Adipose tissue (tissue), 3 donors: ENCODE results near the gene DCTN1. TPM values are rescaled to one million over a fixed set of nuclear protein-coding genes. Genes with fewer than 3 reads are reported as not detected.

Experiments used
- H3K27ac ChIP-seq: one replicate; pipeline ENCODE4 v1.5.1; 2013; ENCODE audit warnings: low read depth, low read length
- WGBS, 3 donors: extraction: QIAGEN DNeasy Blood & Tissue Kit; methylation state at CpG; one replicate each; pipeline ENCODE4 v1.1.7; 2013; 5-methylcytosine and 5-hydroxymethylcytosine counted together
- polyA plus RNA-seq, 3 donors: library from polyadenylated mRNA; stranded (reverse); fragments of 200-250 nt; gene quantifications; one replicate each; pipeline ENCODE4 v1.2.3, GENCODE V29; 2013
- donor health status: healthy with polysubstance abuse.
- donor health status: Bipolar disorder and iron deficiency.
- donor health status: healthy.

The DCTN1 gene
- polyA plus RNA-seq, 3 donors = 40.0 to 127 (median 70.4) TPM

DNA sequence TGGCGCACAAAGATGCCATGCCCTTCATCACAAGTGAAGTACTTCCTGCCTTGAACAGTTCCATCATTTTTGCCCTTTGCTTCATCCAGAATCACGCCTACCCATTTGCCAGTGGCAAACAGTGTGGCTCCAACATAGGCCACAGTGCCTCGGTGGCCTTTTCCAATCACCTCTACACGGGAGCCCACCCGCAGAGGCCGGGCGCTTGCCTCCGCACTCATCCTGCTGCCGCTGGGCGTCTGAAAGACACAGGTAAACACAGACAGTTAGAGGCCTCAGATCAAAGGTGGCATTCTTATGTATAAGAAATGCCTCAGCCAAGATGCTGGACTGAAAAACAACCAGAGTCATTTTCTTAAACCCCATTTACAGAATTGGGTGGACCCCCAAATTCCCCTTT lies 2.1 kb downstream of the DCTN1 start:
- 85 to 97% (median 95%) methylated on average over 10 of the region's 10 CpGs for WGBS, 3 donors

DNA sequence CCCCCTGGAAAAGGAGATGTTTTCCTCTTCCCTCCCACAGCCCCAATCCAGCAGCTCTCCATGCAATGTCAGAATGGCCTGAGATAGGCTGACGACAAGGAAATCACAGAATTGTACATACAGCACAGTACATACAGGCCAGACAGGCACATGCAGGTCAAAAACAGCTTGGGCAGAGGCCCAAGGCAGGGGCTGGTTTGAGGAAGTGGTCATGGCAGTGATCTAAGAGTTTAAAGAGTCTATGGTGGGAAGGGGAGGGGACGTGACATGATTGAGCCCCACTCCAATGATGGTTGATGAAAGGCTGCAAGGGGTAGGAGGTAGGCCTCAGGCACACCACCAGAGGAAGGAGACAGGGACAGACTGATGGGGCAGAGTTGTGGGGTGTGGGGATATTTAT lies 4.3 kb downstream of the DCTN1 start:
- 65 to 87% (median 76%) methylated on average over 2 of the region's 2 CpGs for WGBS, 3 donors
- no peak overlapping the region for H3K27ac ChIP-seq

More for the DNA sequence above, 2.1 kb downstream of the DCTN1 start:
- no peak overlapping the region for H3K27ac ChIP-seq

DNA sequence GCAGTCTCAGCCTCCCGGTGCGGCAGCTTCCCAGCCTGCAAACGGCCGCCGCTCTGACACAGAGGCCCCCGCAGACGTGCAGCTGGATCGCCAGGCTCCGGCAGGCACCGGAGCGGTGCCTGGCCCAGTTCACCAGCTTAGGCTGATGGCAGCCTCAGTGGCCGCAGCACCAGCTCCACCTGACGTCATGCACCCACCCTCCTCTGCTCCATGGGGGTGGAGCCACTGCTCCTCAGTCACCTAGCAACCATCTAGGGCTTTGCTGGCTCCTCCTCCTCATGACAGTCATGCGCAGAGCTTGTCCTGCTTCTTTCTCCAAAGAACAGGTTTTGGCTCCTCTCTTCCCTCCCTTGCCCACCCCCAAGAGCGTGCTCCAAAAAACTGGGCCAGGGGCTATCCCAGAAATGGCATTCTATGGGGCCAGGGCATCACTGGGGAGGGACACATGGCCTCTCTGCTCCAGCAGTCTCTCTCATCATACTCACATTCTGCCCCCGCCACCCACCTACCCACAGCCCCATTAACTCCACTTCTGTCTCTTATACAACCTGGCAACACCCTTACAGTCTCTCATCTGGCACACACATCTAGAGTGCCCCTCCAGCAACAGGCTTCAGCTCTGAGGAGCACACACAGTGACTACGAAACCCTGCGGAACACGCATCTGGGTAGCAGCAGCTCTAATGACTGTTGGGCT lies 5.5 kb downstream of the DCTN1 start:
- H3K27ac ChIP-seq = no peak overlapping the region

DNA sequence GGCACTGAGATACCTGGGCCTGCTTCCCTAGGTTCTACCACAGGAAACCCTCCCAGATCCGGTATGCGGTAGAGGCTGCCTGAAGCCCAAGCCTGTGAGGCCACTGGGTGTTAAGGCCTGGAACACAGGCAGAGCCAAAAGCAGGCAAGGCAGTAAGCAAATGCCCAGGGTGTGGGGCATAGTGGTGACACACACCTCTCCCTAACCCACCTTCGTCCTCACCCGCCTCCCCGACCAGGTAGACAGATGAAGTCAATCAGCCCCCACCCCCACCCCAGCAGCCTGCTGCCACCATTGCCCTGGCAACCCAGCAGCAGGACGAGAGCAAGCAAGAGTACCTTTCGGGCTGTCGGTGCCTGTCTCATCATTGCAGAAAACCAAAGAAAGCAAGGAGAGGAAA lies 6.1 kb downstream of the DCTN1 start:
- WGBS, 3 donors = 75 to 85% (median 83%) methylated on average over 8 of the region's 8 CpGs
- no peak overlapping the region for H3K27ac ChIP-seq

More for the DNA sequence above, 5.5 kb downstream of the DCTN1 start:
- 69 to 77% (median 72%) methylated on average over 19 of the region's 19 CpGs for WGBS, 3 donors

DNA sequence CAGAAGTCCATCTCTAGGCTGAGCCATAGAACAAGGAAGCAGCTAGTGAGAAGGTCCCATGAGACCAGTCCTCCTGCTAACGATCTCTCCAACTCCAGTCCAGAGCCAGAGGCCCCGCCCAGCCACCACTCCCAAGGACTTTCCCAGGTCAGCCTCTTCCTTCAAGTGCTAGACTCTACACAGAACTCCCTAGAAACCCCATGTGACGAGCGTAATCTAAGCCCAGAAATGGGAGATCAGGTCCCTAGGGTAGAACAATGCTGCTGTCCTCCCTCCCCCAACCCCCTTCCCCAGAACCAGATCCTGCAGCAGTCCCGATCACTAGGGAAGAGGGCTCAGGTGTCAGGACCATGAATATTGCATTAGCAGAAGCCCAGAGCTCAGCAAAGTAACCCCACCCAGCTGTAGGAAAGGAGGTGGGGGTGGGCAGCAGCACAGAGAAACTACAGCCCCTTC lies 6.9 kb downstream of the DCTN1 start:
- H3K27ac ChIP-seq = no peak overlapping the region
- 57 to 80% (median 71%) methylated on average over 5 of the region's 5 CpGs for WGBS, 3 donors

DNA sequence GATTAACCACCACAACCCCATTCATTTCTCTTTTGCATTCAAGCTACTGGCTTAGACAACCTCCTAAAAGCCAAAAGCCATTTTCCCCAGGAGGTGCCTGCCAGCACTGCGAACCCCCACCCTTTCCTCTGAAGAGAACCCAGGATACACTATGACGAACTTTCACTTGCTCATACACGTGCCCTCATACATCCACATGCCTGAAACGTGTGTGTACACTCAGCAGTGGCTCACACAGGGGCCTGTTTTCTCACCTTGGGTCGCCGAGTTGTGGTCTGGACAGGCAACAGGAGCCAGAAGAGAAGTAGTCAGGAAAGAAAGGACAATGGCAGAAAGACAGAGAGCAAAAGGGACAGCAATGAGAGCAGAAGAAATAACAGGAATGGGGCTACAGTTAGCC lies 7.4 kb downstream of the DCTN1 start:
- 73 to 88% (median 84%) methylated on average over 6 of the region's 6 CpGs for WGBS, 3 donors
- H3K27ac ChIP-seq = no peak overlapping the region

DNA sequence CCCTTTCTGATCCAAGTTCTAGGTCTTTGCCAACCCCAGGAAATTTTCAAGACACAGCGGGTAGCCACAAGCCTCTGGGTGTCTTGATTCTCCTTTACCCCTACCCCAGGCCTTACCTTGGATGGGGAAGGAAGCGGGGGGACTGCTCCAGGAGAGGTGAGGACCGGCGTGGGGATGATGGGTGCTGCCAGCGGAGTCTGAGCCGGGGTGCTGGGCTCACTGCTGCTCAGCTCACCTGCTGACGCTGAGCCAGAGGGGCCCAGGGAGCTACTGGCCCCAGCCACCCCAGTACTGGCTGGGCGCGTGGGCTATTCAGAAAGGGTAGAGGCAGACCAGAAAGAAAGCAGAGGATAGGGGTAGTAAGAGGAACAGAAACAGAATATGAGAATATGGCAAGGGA lies 8.7 kb downstream of the DCTN1 start:
- no peak overlapping the region for H3K27ac ChIP-seq
- WGBS, 3 donors = 97 to 98% (median 97%) methylated on average over 9 of the region's 9 CpGs

DNA sequence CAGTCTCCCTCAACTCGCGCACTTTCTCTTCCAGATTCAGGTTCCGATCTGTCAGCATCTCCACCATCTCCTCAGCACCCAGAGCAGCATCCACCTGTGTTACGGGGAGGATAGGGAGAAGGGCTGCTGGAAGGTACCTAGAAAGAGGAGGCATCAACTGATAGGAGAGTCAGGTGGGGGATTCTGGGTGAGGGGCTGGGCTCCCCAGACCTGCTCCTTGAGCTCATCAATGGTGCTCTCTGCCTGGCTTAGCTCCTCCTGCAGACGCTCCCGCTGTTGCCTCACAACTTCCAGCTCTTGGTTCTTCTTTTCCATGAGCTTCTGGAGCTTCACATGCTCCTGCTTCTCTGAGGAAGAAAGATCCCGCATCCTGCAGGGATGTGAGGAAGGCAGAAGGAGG lies 10.1 kb downstream of the DCTN1 start:
- 94 to 97% (median 96%) methylated on average over 7 of the region's 7 CpGs for WGBS, 3 donors
- H3K27ac ChIP-seq = no peak overlapping the region

DNA sequence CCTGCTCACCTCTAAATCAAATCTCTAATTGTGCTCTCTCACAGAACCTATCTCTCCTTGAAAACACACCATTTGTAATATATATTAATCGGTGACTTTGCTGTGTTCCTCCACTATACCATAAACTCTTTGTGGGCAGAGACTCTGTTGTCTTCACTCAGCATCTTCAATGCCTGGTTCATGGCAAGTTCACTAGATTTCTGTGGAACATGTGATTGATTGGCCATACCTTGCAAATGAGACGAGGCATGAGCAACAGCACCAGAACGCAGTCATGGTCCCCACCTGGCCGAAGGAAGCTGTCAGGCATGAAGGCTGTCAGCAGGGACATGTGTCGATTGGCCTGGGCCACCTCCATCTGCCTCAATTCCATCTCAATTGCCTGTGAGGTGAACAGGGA lies 11.6 kb downstream of the DCTN1 start:
- H3K27ac ChIP-seq = no peak overlapping the region
- 91 to 95% (median 93%) methylated on average over 5 of the region's 5 CpGs for WGBS, 3 donors

DNA sequence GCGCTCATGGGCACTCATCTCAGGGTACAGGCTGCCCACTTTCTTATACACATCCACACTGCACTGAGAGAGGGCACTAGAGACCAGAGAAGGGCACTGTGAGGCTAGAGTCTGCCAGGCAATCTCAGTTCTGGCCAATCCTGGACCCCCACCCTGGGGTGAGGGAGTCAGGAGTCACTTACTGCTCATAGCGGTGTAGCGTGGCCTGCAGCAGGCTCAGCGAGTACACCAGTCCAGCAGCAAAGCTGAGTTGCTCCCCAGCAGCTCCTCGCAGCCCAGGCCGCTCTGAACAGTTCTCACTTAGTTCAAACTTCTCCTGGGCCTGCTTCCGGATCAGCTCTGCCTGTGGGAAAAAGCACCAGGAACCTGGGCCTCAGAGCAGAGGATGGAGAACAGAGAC lies 12.3 kb downstream of the DCTN1 start:
- no peak overlapping the region for H3K27ac ChIP-seq
- WGBS, 3 donors = 95 to 97% (median 96%) methylated on average over 7 of the region's 7 CpGs

DNA sequence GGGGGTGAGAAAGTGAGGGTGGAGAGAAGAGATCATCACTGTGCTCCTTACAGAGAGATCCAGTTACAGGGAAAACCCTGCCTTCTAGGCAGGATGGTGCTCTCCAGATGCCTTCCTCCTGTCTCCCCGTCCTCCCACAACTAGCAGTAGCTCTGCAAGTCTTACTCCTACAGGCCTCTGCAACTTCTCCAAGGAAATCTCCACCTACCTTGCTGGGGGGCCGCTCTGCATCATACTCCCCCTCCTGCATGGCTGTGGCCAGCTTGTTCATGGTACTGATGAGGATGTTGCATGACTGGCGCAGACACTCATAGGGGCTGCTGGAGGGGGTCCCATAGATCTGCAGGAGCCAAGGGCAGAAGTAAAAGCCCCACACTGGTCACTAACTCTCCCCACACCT lies 14.1 kb downstream of the DCTN1 start:
- 93 to 96% (median 95%) methylated on average over 3 of the region's 3 CpGs for WGBS, 3 donors
- no peak overlapping the region for H3K27ac ChIP-seq

DNA sequence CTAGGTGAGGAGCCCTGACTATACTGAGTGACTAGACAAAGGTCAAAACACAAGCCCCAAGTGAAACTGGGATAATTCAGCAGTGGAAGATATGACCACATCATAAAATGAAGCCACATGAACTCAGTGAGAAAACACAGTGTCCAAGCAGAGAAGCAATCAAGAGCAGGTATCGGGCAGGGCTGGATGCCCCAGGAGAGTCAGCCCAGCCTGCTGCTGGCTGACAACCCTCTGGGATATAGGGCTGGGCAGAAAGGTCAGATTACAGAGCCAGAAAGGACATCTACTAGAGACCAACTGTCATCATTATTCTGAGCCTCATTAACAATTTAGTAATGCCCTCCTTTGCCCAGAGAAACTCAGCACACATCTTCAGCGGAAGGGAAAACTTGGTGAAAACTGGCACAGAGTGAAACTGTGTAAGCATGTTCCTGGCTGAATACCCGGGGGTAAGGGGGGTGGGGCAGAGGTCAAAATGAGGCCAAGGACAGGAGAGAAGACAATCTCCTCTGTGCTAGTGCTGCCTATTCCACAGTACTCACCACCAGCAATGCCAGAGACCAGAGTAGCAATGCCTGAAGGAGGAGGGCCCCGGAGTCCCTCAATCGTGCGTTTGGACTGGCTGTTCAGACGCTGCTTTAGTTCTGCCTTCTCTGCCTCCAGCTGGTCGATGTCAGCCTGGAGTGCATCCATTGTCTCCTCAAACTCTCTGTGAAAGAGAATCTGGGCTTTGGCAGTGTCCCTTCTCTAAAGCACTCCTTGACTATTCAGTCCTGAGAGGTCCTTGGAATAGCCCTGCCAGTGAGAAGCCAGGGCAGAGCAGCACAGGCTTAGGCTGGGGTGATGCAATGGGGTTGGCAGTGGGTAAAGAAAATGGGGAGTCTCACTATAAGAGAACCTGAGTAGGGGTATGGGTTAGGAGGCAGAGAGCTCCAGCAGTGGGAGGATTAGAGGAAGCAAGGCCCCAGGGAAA lies 15.3 kb downstream of the DCTN1 start:
- 67 to 78% (median 78%) methylated on average over 8 of the region's 8 CpGs for WGBS, 3 donors
- no peak overlapping the region for H3K27ac ChIP-seq

DNA sequence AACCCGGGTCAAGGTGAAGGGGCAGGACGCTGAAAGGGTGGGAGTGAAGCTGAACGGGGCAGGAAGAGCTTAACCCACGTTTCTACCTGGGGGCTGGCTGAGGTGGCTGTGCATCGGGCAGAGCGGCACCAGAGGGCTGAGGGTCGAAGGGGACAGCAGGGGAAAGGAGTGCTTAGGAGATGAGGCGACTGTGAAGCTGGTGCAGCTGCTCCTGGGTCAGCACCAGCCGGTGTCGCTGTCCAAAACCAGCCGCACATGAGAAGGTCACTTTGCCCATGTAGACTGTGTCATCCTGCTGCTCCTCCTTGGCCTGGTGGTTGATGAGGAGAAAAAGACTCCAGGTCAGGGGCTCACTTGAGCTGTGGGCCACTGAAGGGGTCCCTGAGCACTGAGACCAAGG lies 18.8 kb downstream of the DCTN1 start:
- WGBS, 3 donors = 86 to 95% (median 87%) methylated on average over 9 to 11 of the region's 11 CpGs
- no peak overlapping the region for H3K27ac ChIP-seq

DNA sequence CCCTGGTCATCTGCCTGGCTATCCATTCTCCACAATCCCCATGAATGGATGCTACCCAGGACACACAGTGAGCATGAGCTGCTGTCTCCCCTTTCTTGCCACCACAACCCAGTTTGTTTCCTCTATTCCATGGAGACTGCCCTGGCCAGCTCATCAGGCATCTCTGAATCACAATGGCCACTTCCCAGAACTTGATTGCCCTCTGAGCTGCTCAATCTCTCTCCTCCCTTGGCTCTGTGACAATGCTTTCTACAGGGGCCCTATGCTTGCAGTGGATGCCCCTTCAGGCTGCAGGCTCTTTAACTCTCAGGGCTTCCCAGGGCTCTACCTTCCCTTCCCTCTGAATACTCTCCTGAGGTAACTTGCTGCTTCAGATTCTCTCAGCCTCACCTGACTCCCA lies 22.5 kb downstream of the DCTN1 start:
- no peak overlapping the region for H3K27ac ChIP-seq

DNA sequence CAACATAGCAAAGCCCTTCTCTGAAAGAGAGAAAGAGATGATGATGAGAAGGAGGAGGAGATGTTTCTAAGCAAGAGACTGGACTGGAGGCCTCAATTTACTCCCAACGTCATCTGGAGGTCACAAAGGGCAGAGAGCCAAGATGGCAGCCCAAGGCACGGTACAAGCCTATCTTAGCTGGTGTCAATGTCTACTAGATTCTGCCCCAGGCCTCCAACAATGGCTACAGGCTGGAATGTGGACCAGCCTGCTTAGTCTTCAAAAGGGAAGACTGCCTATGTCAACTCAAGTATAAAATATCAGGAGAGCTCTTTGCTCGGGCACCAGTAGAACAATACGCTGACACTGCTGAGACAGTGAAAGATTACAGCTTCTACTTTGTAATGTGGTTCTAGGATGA lies 30.2 kb downstream of the DCTN1 start:
- H3K27ac ChIP-seq = no peak overlapping the region
- WGBS, 3 donors = 92 to 93% (median 93%) methylated on average over 4 of the region's 4 CpGs

DNA sequence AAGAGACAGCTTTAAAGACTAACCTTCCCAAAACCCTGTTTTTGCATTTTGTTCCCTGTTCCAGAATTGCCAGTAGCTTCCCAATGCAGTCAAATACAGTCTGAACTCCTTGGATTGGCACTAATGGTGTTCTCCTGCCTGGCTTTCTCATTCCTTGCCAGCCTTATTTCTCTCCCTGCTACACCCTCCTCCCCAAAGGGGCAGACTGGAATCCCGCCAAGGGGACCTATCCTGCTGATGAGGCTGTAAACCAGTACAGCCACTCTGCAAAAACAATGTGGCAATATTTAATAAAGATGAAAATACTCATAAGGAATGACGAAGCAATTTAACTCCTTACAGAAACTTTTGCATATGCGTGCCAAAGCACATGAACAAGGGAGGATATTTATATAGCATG lies 32.4 kb downstream of the DCTN1 start:
- WGBS, 3 donors = 92 to 98% (median 95%) methylated on average over 3 of the region's 3 CpGs
- no peak overlapping the region for H3K27ac ChIP-seq

DNA sequence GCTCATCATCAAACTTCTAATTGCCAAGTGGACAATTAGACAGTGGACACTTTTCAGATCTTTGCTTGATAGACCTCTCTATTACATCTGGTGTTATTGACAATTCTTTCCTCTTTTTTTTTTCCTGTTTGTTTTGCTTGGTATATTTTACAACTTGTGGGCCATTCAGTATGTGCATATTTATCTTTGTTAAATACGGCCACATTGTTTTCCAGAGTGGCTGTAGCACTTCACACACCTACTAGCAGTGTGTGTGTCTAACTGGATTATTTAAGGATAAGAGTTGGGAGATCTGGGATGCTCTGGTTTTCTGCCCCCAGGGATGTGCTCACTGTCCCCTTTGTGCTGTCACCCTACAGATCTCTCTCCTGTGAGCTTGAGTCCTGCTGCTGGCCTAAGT lies 32.8 kb downstream of the DCTN1 start:
- 82 to 92% (median 88%) methylated on average over 1 of the region's 1 CpG for WGBS, 3 donors
- H3K27ac ChIP-seq = no peak overlapping the region

DNA sequence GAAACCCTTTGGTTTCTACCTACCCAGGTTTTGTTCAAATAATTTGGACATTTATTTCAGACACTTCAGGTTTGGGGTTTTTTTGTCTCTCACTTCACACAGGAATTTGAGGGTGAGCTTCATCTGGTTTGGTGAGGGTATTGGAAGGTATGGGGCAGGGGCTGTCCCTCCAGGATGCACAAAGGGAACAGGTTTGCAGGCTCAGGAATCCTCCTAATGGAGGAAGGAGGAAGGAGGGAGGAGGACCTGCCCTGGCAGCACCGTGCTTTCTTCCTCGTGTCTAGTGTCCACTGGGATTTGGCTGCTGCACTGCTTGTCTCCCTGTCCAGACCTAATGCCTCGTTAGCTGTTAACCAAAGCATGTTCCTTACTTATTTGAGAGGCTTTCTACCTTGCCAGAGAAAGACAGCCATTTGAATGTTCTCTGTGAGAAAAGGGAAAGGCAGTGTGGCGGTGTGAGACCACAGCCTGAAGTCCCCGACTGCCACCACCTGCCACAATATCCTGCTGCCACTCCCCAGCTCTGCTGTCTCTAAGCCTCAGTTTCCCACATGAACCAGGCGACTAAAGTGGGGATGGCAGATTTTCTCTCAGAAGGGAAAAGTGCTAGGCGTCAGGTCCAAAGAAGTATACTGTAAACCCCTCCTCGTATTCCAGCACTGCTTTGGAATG lies 34.7 kb downstream of the DCTN1 start:
- H3K27ac ChIP-seq = no peak overlapping the region
- 63 to 70% (median 70%) methylated on average over 8 of the region's 8 CpGs for WGBS, 3 donors

DNA sequence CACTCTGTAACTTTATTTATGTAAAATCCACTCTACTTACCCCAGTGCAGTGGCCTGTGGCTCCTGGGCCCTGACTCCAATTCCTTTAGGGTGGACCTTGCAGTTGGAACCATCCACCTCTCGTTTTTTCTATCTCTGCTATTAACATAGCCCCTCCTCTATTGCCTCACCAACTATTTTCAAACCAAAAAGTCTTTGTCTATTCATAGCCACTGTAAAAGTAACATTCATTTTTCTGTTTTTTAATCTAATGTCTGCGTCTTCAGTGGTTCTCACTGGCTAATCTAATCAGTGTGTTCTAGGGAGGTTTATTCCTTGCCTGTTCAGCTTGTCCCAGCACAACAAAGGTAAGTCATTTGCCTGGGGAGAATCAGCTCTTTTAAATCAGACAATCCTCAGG lies 36.8 kb downstream of the DCTN1 start, which contains the start of gene SLC4A5:
SLC4A5 (minus strand) TSS at position 101 of the 400 bp plus-strand sequence. CDS start 28,393 bp downstream, outside the sequence.
- WGBS, 3 donors = 53 to 83% (median 76%) methylated on average over 2 of the region's 2 CpGs
- H3K27ac ChIP-seq = no peak within 1 kb of the TSS
